Body of pancreas (tissue), 4 donors: Measurements from ENCODE around the gene ABTB1. TPM values are rescaled to one million over a fixed set of nuclear protein-coding genes. Genes with fewer than 3 reads are reported as not detected.

Experiments used
- ATAC-seq: fragments of 150-250 bp; one replicate; pipeline ENCODE4 v1.9.1; 2016
- DNase-seq, 4 donors: peaks; one replicate each; pipeline ENCODE4 v3.0.0-alpha.2; 2019
- H3K27ac ChIP-seq, 4 donors: fragments of 200-600 bp; sonication (generic); 1 replicate in 3 of 4; 2 replicates in 1 of 4; pipeline versions ENCODE4 v1.5.1 to v1.6.1; 2016 to 2019; ENCODE audit warnings: mild to moderate bottlenecking in 1 of 4, mixed read lengths in 1 of 4, moderate library complexity in 1 of 4
- H3K27me3 ChIP-seq, 2 donors: fragments of 200-600 bp; sonication (generic); one replicate each; pipeline ENCODE4 v1.6.0; 2016; ENCODE audit warnings: mild to moderate bottlenecking in 1 of 2
- H3K36me3 ChIP-seq, 2 donors: fragments of 200-600 bp; sonication (generic); replicated peaks in 1 of 2; 2 replicates each; pipeline ENCODE4 v1.5.1; 2016; ENCODE audit warnings: low read depth in 2 of 2; ENCODE audit not compliant: insufficient read depth in 1 of 2
- H3K4me1 ChIP-seq: fragments of 200-600 bp; sonication (generic); one replicate; pipeline ENCODE4 v1.6.0; 2016
- H3K4me3 ChIP-seq, 2 donors: fragments of 200-600 bp; sonication (generic); 1 replicate in 1 of 2; 2 replicates in 1 of 2; pipeline ENCODE4 v1.5.1; 2016 to 2019
- H3K9me3 ChIP-seq, 3 donors: fragments of 200-600 bp; sonication (generic); 1 replicate in 2 of 3; 2 replicates in 1 of 3; pipeline ENCODE4 v1.5.1; 2016
- POLR2A ChIP-seq, 3 donors: fragments of 450-650 bp; IDR thresholded peaks; one replicate each; pipeline ENCODE4 v1.6.1; 2016; ENCODE audit warnings: antibody characterized with exemption in 3 of 3, mild to moderate bottlenecking in 2 of 3
- WGBS, 2 donors: methylation state at CpG; one replicate each; pipeline ENCODE4 v1.1.5; 2017; 5-methylcytosine and 5-hydroxymethylcytosine counted together
- intact Hi-C: fragments of 100-400 bp; cut with DNase I; formaldehyde crosslinking; loops from one replicate; pipeline ENCODE4 v1.15.1; 2023
- total RNA-seq, 2 donors: library from RNA; depleted of rRNA; stranded (reverse); fragments of >200 nt; gene quantifications; one replicate each; pipeline ENCODE4 v1.1.0, GENCODE V29; 2016
- TF ChIP-seq, protein P1 (sequence below), 7 experiments: fragments of 450-650 bp in 4 of 7; fragments of 200-600 bp in 3 of 7; sonication (generic) in 3 of 7; IDR thresholded peaks; one replicate each; pipeline ENCODE4 v1.5.1; 2016 to 2019; ENCODE audit warnings: antibody characterized with exemption in 7 of 7

The ABTB1 gene
- total RNA-seq, 2 donors from 2014 or later: 21.4 to 34.0 TPM

DNA sequence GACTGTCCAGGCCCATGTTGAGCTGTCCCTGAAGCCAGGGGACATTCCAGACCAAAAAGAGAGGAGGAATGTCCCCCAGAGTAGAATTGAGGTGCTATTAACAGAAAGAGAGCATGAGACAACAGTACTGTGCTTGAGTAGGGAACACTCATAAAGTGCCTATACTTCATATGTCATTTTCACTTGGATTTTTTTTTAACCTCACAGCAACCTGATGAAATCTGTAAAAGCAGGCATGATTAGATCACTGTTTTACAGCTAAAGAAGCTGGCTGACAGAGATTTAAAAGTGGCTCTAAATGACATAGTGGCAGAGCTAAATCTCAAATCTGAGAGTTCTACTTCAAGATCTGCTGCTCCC, 24.9 kb upstream of the ABTB1 start:
- intact Hi-C loops: loop anchor here (5.0 kb wide), 1 partner anchor 184 kb away; no protein-coding TSS in a partner anchor

DNA sequence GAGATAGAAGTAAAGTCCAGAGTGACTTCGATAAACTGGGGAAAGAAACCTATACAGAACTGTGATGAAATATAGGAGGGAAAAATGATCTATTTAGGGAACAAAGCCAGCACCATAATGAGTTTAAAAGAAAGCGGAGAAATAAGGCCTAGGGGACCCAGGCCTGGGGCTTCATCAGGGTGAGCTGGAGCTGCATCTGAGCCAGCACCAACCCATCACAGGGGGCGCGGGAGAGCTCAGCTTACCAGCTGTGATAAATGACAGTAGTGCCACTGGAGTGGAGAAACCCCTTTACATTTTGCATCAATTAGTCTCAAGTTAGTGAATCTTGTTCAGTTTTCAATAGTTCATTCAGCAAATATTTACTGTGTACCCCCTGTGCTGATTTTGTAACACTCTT, 22.5 kb upstream of the ABTB1 start:
- ATAC-seq (no peak), DNase-seq (no peak)
- H3K36me3 ChIP-seq: no peaks in the 10 kb centered on the region
- WGBS, 2 donors: 93 to 95% methylated on average over 4 of the region's 4 CpGs
- no peaks in the 10 kb centered on the region for H3K9me3 ChIP-seq
- H3K4me1 ChIP-seq: no peaks in the 10 kb centered on the region
- H3K27me3 ChIP-seq: no peaks in the 10 kb centered on the region
- no peak overlapping the region for H3K27ac ChIP-seq
- intact Hi-C loops: loop anchor here (10.0 kb wide), 1 partner anchor 315 kb away; no protein-coding TSS in a partner anchor
- no peak for TF ChIP-seq POLR2A (IDR thresholded peaks at IDR 0.05)
- TF ChIP-seq, protein P1, sequence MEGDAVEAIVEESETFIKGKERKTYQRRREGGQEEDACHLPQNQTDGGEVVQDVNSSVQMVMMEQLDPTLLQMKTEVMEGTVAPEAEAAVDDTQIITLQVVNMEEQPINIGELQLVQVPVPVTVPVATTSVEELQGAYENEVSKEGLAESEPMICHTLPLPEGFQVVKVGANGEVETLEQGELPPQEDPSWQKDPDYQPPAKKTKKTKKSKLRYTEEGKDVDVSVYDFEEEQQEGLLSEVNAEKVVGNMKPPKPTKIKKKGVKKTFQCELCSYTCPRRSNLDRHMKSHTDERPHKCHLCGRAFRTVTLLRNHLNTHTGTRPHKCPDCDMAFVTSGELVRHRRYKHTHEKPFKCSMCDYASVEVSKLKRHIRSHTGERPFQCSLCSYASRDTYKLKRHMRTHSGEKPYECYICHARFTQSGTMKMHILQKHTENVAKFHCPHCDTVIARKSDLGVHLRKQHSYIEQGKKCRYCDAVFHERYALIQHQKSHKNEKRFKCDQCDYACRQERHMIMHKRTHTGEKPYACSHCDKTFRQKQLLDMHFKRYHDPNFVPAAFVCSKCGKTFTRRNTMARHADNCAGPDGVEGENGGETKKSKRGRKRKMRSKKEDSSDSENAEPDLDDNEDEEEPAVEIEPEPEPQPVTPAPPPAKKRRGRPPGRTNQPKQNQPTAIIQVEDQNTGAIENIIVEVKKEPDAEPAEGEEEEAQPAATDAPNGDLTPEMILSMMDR (IDR thresholded peaks at IDR 0.05): no peak
- H3K4me3 ChIP-seq: no peak overlapping the region

More for the DNA sequence above, 24.9 kb upstream of the ABTB1 start:
- no peak for ATAC-seq
- H3K9me3 ChIP-seq: no peaks in the 10 kb centered on the region
- no peaks in the 10 kb centered on the region for H3K4me1 ChIP-seq
- no peak for TF ChIP-seq POLR2A (IDR thresholded peaks at IDR 0.05)
- TF ChIP-seq, protein P1 (IDR thresholded peaks at IDR 0.05): no peak
- H3K4me3 ChIP-seq: no peak overlapping the region
- H3K27ac ChIP-seq: no peak overlapping the region
- no peaks in the 10 kb centered on the region for H3K27me3 ChIP-seq
- H3K36me3 ChIP-seq: no peaks in the 10 kb centered on the region
- DNase-seq: no peak

DNA sequence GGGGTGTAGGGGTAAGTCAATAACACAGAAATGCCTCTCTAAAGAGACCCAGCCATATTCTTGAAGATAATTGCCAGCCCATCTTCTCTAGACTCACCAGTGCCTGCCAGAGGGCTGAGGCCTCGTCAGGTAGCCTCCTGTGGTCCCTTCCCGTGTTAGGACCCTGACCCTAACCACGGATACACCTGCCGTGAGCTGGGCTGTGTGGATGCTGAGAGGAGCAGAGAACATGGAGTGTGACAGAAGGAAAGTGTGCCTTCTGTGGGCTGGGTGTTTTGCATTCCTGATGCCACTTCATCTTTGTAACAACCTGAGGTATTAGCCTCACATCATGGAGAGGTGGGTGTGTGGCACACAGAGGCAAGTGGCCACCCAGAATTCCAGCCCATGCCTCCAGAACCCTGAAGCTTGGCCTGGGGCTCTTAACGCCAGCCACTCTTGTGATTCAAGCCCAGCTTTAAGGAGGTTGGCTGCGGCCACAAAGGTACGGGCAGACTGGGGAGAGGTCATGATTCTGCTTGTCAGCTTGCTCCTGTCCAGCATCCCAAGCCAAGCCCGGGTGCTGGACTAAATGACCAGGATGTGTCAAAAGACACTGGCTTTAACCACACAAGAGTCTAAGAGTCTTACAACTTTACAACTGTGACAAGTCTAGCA, 21.1 kb upstream of the ABTB1 start:
- TF ChIP-seq POLR2A (IDR thresholded peaks at IDR 0.05): no peak
- TF ChIP-seq, protein P1 (IDR thresholded peaks at IDR 0.05): no peak
- WGBS, 2 donors: 49 to 64% methylated on average over 5 to 8 of the region's 8 CpGs
- intact Hi-C loops: loop anchor here (10.0 kb wide), 1 partner anchor 313 kb away; no protein-coding TSS in a partner anchor
- DNase-seq (no peak), ATAC-seq (no peak)
- Histone ChIP-seq H3K4me1 (no peaks in the 10 kb centered on the region), H3K36me3 (no peaks in the 10 kb centered on the region), H3K9me3 (no peaks in the 10 kb centered on the region), H3K4me3 (no peak overlapping the region), H3K27ac (no peak overlapping the region), H3K27me3 (no peaks in the 10 kb centered on the region)

- 64 to 78% methylated on average over 8 to 13 of the region's 13 CpGs for WGBS, 2 donors
- intact Hi-C loops: loop anchor here (10.0 kb wide), 1 partner anchor 312 kb away; no protein-coding TSS in a partner anchor
- no peaks in the 10 kb centered on the region for H3K36me3 ChIP-seq
- no peaks in the 10 kb centered on the region for H3K9me3 ChIP-seq
- DNase-seq (peak; percentile 47 to 56 (median 55)), ATAC-seq (peak; percentile 53)
- TF ChIP-seq, protein P1 (IDR thresholded peaks at IDR 0.05): peak; percentile 17 to 77 (median 71)
- no peak for TF ChIP-seq POLR2A (IDR thresholded peaks at IDR 0.05)
- no peaks in the 10 kb centered on the region for H3K4me1 ChIP-seq
- H3K27me3 ChIP-seq: no peaks in the 10 kb centered on the region
- H3K4me3 ChIP-seq: no peak overlapping the region
- H3K27ac ChIP-seq: no peak overlapping the region
Observed at GRCh38 chr3:127652246-127652995, 20.3 kb upstream of the ABTB1 start.
